GM19328 (cell line): ENCODE results near the gene NFIB.

Experiments used
- ATAC-seq: cut with Tn5 transposase; IDR thresholded peaks from one replicate; pipeline ENCODE4 v1.9.1; 2021; ENCODE audit warnings: mild to moderate bottlenecking, moderate library complexity; ENCODE audit not compliant: unreplicated experiment

Gene NFIB

DNA sequence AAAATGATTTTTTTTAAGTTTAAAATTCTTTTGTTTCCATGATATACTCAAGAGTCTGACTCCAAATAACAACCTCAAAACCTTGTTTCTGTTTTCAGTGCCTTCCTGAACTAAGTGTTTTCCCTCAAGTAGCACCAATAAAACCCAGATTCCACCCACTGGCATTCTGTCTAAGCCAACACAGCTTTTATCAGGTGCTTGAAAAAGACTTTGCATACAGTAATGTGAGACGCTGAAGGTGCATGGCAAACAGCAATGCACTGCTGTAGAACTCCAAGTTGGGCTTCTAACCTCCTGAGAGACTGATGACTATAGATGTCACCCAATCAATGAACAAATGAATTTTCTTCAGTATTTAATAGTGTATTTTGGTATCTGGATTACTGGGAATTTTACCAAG is 95.7 kb downstream of the NFIB start:
- no peak for ATAC-seq

- ATAC-seq, result no peak
These were observed 97.2 kb downstream of the NFIB start for GRCh38 chr9:14216612-14217194.

- no peak for ATAC-seq
These were observed 98.3 kb downstream of the NFIB start for GRCh38 chr9:14215614-14216013.

- no peak for ATAC-seq
These were observed 99.2 kb downstream of the NFIB start for GRCh38 chr9:14214693-14215092.

- no peak for ATAC-seq
These were observed 99.8 kb downstream of the NFIB start for GRCh38 chr9:14214065-14214684.

DNA sequence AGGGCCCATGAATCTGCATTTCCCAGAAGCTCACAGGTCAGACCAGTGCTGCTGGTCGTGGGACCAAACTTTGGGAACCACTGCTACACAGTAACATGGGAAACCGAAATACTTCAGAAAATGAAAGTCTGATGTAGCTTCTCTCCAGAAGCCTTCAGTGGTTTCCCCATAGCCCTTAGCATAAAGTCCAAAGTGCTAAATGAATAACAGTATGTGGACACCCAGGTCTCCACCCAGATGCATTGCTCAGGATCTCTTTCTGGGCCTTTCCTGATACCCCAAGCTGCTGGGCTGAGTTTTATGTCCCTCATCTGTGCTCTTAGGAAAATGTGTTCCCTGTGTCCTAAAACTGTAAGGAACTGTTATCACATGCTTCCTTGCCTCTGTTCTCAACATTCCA is 100.4 kb downstream of the NFIB start:
- ATAC-seq, result no peak

GRCh38 chr9:14212697-14213420 is 101.1 kb downstream of the NFIB start:
- ATAC-seq, result no peak

DNA sequence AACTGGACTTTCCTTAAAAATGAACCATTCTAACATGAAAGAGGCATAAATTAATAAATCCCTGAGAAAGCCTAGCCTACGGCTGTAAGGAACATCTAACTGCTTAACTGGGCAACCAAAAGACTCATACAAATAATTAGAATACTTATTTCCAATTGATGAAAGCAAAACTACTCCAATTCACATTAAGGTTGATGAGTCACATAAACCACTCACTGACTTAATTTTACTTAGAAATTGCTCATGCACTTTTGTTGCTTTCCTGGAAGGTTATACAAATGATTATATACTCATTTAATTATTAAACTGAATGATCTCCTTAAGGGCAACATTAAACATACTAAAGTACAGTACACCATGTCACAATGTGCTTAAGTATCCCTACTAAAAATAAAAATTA is 101.9 kb downstream of the NFIB start:
- no peak for ATAC-seq

GRCh38 chr9:14211564-14211963 is 102.4 kb downstream of the NFIB start:
- no peak for ATAC-seq

- ATAC-seq, result no peak
These were observed 103.5 kb downstream of the NFIB start for GRCh38 chr9:14210428-14210827.

GRCh38 chr9:14209399-14210345 is 104.3 kb downstream of the NFIB start:
- ATAC-seq, result no peak

- ATAC-seq, result no peak
These were observed 106.5 kb downstream of the NFIB start for GRCh38 chr9:14207352-14207995.

DNA sequence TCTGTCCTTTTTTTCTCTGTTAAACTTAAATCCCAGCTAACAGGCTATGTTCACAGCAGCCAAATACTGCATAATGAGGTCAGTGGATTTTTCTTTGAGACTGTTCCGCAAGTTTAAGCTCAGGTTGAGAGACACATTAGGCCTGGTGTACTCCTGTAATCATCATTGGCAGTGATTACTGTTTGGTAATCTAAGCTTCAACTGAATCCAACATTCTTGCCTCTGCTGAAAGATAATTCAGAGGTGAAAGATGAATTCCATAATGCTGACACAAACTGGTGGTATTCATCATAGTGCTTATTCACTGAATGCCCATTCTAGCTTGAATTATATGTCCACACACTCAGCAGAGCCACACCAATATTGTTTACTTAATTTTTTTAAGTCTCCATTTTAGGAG is 108.5 kb downstream of the NFIB start:
- ATAC-seq, result no peak

GRCh38 chr9:14203356-14204056 is 110.4 kb downstream of the NFIB start:
- ATAC-seq, result no peak

DNA sequence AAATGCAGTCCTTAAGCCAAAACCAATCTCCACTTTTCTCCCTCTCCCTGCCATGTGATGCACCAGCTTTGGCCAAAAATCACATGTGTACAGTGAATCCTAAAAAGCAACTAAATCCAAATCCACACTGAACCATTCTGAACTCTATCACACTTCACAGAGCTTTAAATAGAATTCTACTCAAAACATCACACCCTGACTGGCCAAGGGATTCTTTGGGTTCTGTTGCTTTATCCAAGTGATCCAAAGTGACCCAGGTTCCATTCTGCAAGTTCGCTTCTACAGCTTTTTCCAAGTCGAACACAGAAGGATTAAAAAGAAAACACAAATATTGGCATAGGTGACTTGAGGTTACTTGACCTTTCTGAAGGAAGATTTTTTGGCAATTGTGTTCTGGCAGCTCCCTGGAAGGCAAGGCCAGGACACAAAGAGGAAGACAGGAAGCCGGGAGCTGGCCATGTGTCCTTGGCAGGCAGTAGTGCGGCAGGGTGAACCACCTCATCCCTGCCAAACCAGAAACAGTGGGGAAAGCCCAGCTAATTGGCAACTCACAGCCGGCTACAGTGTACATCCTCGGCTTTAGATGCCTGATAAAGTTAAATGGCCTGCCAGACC is 115.0 kb downstream of the NFIB start:
- ATAC-seq, result no peak

DNA sequence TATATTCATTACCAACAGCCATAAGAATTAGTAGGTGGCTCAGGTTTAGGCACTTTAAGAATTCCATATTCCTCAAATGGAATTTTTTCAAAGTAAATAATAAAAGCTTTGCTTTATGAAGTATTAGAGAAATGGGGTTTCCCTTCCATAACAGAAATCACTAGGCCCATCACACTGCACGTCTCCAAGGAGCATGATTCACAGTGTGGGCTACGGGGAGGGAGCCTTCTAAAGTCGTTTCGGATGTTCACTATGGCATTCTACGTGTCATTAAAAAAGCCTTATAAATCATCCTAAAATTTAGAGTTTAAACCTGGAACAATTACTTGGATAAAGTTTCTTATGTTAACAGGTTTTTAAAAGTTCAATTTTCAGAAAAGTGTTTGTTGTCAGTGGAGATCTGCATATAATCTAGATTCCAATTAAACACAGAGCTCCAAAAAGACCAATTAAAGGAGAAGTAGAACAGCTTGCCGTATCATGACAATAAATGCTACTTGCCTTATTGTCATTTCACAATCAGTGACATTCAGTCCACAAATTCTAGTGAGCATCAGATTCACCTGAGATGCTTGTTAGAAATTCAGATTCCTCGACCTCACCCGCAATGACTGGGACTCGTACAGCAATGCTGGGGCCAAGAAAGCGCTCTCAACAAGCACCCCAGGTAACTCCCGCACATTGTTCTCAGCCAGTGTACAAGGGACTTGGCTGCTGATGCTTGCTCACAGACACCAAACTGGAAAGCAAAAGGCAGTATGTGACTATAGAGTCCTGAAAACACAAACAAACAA is 115.7 kb downstream of the NFIB start:
- ATAC-seq, result no peak

DNA sequence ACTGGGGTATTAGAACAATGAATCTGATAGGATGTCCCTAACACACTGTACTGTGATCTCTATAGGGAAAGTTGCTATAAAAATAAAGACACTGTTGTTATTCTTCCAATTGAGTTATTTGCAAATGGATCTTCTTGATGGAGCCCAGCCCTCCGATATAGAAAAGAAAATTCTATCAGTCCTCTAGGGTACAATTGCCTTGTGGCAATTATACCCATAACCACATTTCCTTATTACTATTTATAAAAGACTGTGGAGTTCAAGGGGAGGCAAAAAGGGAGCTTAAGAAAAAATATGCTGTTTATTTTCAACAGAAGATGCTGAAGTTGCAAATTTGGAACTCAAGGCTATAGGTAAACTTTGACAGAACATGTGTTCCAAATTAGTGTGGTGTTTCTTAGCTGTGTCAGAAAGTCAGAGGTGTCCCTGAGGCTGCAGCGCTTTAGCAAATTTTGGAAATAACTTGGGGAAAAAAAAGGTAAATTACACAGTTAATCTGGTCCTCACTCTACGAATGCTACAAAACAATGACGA is 116.5 kb downstream of the NFIB start:
- no peak for ATAC-seq

DNA sequence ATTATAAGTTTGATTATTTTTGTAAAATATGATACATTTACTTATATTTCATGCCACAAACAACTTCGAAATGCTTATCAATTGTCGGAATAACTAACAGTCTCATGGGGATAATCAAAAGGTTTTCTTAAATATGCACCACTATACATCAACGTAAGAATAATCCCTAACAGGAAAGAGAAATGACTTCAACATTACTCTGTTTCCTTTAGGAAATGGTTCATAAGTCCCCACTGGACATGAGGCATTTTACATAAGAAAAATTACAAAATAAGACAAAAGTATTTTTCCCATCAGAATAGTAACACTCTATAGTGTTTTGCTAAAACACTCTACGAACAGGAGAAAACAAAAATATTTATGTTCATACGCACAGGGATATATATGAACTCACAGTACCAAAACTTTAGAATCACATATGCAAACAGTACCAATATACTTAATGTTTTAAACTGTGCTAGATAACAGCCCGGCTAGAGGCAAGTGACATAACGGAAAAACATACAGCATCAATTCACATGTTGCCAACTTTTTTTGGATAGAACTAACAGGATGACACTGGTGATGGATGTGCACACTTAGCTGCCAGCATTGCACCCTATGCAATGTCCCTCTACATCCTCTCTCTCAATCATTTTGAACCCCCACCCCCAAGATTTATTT is 120.5 kb downstream of the NFIB start:
- ATAC-seq, result no peak
